Endothelial cell of umbilical vein (primary cell): Measurements from ENCODE around the gene DCAF6. TPM values are rescaled to one million over a fixed set of nuclear protein-coding genes. Genes with fewer than 3 reads are reported as not detected.

Experiments used
- BruUV-seq: library from RNA; stranded (reverse); fragments of 400-500 nt; replicated peaks from 2 replicates; lab custom pipeline; 2021; lab: Mats Ljungman, UMichigan
- CTCF ChIA-PET: fragments of 300-600, 350-600 bp; sonication (Branson Sonifier 250); formaldehyde crosslinking; loops from one replicate; lab custom pipeline; 2021; ENCODE audit warnings: antibody characterized with exemption, inconsistent platforms; lab: Charles Lee
- POLR2A ChIA-PET: fragments of 300-600, 350-600 bp; sonication (Branson Sonifier 250); formaldehyde crosslinking; loops from one replicate; lab custom pipeline; 2021; ENCODE audit warnings: antibody characterized with exemption, inconsistent platforms; lab: Charles Lee
- DNase-seq: peaks from one replicate; pipeline ENCODE4 v3.0.0-alpha.2; 2011; ENCODE audit warnings: low read depth, low spot score
- FAIRE-seq: peaks from 2 replicates; lab custom pipeline; 2011; peaks lifted over from hg19 to GRCh38; lab: Jason Lieb, UNC
- H2AFZ ChIP-seq: 2 replicates; pipeline ENCODE4 v1.6.0; 2012; ENCODE audit warnings: low read depth, low read length, control low read depth, inconsistent platforms
- H3K27ac ChIP-seq: 2 replicates; pipeline ENCODE4 v1.5.1; 2011; ENCODE audit warnings: low read depth, mild to moderate bottlenecking, control low read depth, low read length, moderate library complexity; ENCODE audit not compliant: insufficient read depth
- H3K27me3 ChIP-seq, 2 experiments: 2 replicates each; pipeline versions ENCODE4 v1.6.0 to v1.6.1; 2011; ENCODE audit warnings: low read length in 2 of 2, mixed read lengths in 1 of 2; ENCODE audit not compliant: control insufficient read depth in 2 of 2, insufficient read depth in 2 of 2
- H3K36me3 ChIP-seq, 2 experiments: 2 replicates in 1 of 2; 3 replicates in 1 of 2; pipeline ENCODE4 v1.5.1; 2011; ENCODE audit warnings: low read length in 2 of 2, mild to moderate bottlenecking in 1 of 2, moderate library complexity in 1 of 2; ENCODE audit not compliant: control insufficient read depth in 2 of 2, insufficient read depth in 2 of 2; ENCODE audit errors: extremely low read depth in 1 of 2
- H3K4me1 ChIP-seq: 3 replicates; pipeline ENCODE4 v1.5.1; 2011; ENCODE audit warnings: mild to moderate bottlenecking, low read length; ENCODE audit not compliant: control insufficient read depth, insufficient read depth; ENCODE audit errors: extremely low read depth
- H3K4me2 ChIP-seq: 2 replicates; pipeline ENCODE4 v1.6.1; 2011; ENCODE audit warnings: low read length, control low read depth, mixed read lengths; ENCODE audit not compliant: insufficient read depth
- H3K4me3 ChIP-seq, 3 experiments: fragments of 200-600 bp in 1 of 3; sonication (generic), shearing (Covaris generic) in 1 of 3; replicated peaks in 1 of 3; 2 replicates each; pipeline ENCODE4 v1.5.1; 2011 to 2016; ENCODE audit warnings: control low read depth in 3 of 3, low read length in 3 of 3, mild to moderate bottlenecking in 2 of 3, inconsistent platforms in 1 of 3, low read depth in 1 of 3, moderate library complexity in 1 of 3; ENCODE audit not compliant: insufficient read depth in 1 of 3
- H3K79me2 ChIP-seq: 2 replicates; pipeline ENCODE4 v1.6.0; 2012; ENCODE audit warnings: low read length, inconsistent platforms; ENCODE audit not compliant: control insufficient read depth, insufficient read depth
- H3K9ac ChIP-seq: replicated peaks from 2 replicates; pipeline ENCODE3; 2011; ENCODE audit warnings: low read length, control low read depth; ENCODE audit not compliant: insufficient read depth; ENCODE audit errors: extremely low read depth
- H3K9me1 ChIP-seq: replicated peaks from 3 replicates; pipeline ENCODE4 v1.6.0; 2011; ENCODE audit warnings: mild to moderate bottlenecking, low read length; ENCODE audit not compliant: control insufficient read depth, insufficient read depth; ENCODE audit errors: extremely low read depth
- H3K9me3 ChIP-seq: replicated peaks from 2 replicates; pipeline ENCODE4 v1.5.1; 2012; ENCODE audit warnings: low read length, inconsistent platforms; ENCODE audit not compliant: control insufficient read depth, insufficient read depth
- H4K20me1 ChIP-seq: replicated peaks from 2 replicates; pipeline ENCODE3; 2011; ENCODE audit warnings: mild to moderate bottlenecking, low read length; ENCODE audit not compliant: control insufficient read depth, insufficient read depth; ENCODE audit errors: extremely low read depth
- EZH2 ChIP-seq: IDR thresholded peaks from 2 replicates; pipeline ENCODE4 v1.6.1; 2012; ENCODE audit warnings: borderline replicate concordance, low read depth, mild to moderate bottlenecking, moderate library complexity, low read length, inconsistent platforms; ENCODE audit not compliant: severe bottlenecking
- FOS ChIP-seq: IDR thresholded peaks from 2 replicates; pipeline ENCODE4 v1.6.1; 2011; ENCODE audit warnings: mild to moderate bottlenecking, low read length, moderate library complexity, borderline replicate concordance; ENCODE audit not compliant: insufficient read depth
- GATA2 ChIP-seq: IDR thresholded peaks from 2 replicates; pipeline ENCODE4 v1.7.0; 2011; ENCODE audit warnings: low read depth, mild to moderate bottlenecking, moderate library complexity, mixed read lengths, low read length; ENCODE audit not compliant: insufficient read length, insufficient read depth
- JUN ChIP-seq: IDR thresholded peaks from 2 replicates; pipeline ENCODE4 v1.6.1; 2011; ENCODE audit warnings: borderline replicate concordance, low read depth; ENCODE audit not compliant: insufficient read length, insufficient read depth
- MYC ChIP-seq: IDR thresholded peaks from one replicate; pipeline ENCODE4 v1.6.1; 2011; ENCODE audit warnings: mild to moderate bottlenecking, low read depth, low read length
- POLR2A ChIP-seq: IDR thresholded peaks from 2 replicates; pipeline ENCODE4 v1.6.1; 2012; ENCODE audit warnings: low read depth, mild to moderate bottlenecking, control low read depth, low read length
- POLR2AphosphoS5 ChIP-seq: IDR thresholded peaks from 2 replicates; pipeline ENCODE4 v1.6.1; 2012; ENCODE audit warnings: low read depth, mild to moderate bottlenecking, control low read depth, low read length, moderate library complexity; ENCODE audit not compliant: insufficient read depth
- dilution Hi-C: fragments of 300-500 bp; cut with MboI; formaldehyde crosslinking; loops from one replicate; pipeline ENCODE4 v1.15.0; 2019; ENCODE audit warnings: low sequenced_read_pairs; ENCODE audit not compliant: extremely low pct_ligation_motif_present
- intact Hi-C: fragments of 100-400 bp; cut with micrococcal nuclease; formaldehyde crosslinking; loops from one replicate; pipeline ENCODE4 v1.10.0; 2022
- polyA plus RNA-seq, 4 experiments: library from polyadenylated mRNA; depleted of rRNA in 3 of 4; stranded (reverse) in 3 of 4; unstranded in 1 of 4; fragments of >200 nt; gene quantifications; 2 replicates each; pipeline versions ENCODE4 v1.2.1 to v1.2.3, GENCODE V29; 2011 to 2012; ENCODE audit warnings: missing spikeins in 1 of 4
- total RNA-seq: library from RNA; stranded (reverse); gene quantifications from 2 replicates; pipeline ENCODE4 v1.2.3, GENCODE V29; 2021
- TF ChIP-seq, protein P1 (sequence below): IDR thresholded peaks from 2 replicates; pipeline ENCODE4 v1.6.1; 2011; ENCODE audit not compliant: insufficient read depth, insufficient read length
- TF ChIP-seq, protein P2 (sequence below), 2 donors: IDR thresholded peaks; 1 replicate in 1 of 2; 2 replicates in 1 of 2; pipeline ENCODE4 v1.5.1; 2011; ENCODE audit warnings: low read length in 2 of 2, mild to moderate bottlenecking in 2 of 2, moderate library complexity in 2 of 2, control low read depth in 1 of 2, inconsistent platforms in 1 of 2, low read depth in 1 of 2; ENCODE audit not compliant: insufficient read depth in 1 of 2; ENCODE audit errors: extremely low read depth in 1 of 2

DCAF6 gene
- total and polyA plus RNA-seq, 2 donors (not counting 3 experiments of a cell fraction or from before 2014, with no cell fraction given): 28.6 to 39.4 TPM

DNA sequence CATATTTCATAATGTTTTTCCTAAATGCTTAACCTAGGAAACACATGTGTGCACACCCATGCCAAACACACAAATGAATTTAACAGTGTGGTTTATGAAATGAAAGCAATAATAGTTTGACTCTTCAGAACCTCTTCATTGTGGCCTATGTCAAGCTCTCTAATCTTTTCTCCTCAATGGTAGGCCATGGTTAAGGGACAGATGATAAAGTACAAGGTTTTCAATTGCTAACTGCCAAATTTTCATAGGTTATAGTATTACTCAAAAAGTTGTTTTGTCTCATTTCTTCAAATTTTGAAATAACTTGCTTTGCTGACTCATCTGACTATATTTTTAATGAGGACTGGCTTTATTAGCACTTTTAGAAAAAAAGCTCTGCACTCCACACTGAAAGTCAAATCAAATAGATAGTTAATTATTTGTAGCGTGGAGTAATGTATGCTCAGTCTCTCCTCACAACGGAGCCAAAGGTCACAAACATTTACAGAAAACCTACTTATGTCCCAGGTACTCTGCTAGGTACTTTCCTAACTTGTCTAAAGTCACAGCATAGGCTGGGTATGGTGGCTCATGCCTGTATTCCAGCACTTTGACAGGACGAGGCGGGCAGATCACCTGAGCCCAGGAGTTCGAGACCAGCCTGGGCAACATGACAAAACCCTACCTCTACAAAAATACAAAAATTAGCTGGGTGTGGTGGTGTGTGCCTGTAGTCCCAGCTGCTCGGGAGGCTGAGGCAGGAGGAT is 19.5 kb upstream of the DCAF6 start:
- H3K27me3 ChIP-seq: no peaks in the 10 kb centered on the region
- no peaks in the 10 kb centered on the region for H3K9me1 ChIP-seq
- no peaks in the 10 kb centered on the region for H3K36me3 ChIP-seq
- no peaks in the 10 kb centered on the region for H3K79me2 ChIP-seq
- dilution Hi-C loops (no loop called here), intact Hi-C loops (no loop called here)
- no peak overlapping the region for H3K4me3 ChIP-seq
- no peak overlapping the region for H3K9ac ChIP-seq
- H4K20me1 ChIP-seq: no peaks in the 10 kb centered on the region
- FAIRE-seq (no peak), DNase-seq (no peak)
- H2AFZ ChIP-seq: no peak overlapping the region
- ChIA-PET POLR2A (no interaction called here), CTCF (interaction anchor here (2.0 kb wide), 1 partner anchor 14 kb away, joined by 4 read pairs; no protein-coding TSS in a partner anchor)
- no peaks in the 10 kb centered on the region for H3K4me1 ChIP-seq
- H3K9me3 ChIP-seq: no peaks in the 10 kb centered on the region
- H3K4me2 ChIP-seq: no peak overlapping the region
- no peak for TF ChIP-seq POLR2AphosphoS5
- no peak for TF ChIP-seq FOS
- no peak for TF ChIP-seq EZH2
- no peak for TF ChIP-seq POLR2A
- BruUV-seq: no TSS peak
- no peak overlapping the region for H3K27ac ChIP-seq

DNA sequence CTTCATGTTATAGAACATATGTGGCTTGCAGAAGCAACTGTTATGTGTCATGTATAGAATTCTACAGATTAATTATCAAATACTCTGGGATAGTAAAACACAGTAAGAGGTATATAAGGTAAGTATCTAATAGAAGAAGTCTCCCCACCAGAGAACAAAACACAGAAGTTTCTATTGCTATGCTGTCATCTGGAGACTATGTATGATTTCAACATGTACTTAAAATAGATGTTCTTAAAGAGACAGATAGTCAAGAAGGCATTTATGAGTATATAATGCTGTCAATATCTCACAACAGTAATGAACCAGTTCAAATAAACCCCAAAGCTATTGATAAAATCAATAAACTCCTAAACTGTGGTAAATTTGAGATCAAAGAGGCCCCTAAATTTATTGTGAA is 14.5 kb upstream of the DCAF6 start:
- peaks cover 5% of the 10 kb centered on the region for H3K4me1 ChIP-seq
- TF ChIP-seq, protein P1, sequence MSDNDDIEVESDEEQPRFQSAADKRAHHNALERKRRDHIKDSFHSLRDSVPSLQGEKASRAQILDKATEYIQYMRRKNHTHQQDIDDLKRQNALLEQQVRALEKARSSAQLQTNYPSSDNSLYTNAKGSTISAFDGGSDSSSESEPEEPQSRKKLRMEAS: no peak
- TF ChIP-seq JUN (no peak), EZH2 (no peak), POLR2AphosphoS5 (no peak), FOS (no peak), POLR2A (no peak), GATA2 (no peak), MYC (no peak)
- TF ChIP-seq, protein P2, sequence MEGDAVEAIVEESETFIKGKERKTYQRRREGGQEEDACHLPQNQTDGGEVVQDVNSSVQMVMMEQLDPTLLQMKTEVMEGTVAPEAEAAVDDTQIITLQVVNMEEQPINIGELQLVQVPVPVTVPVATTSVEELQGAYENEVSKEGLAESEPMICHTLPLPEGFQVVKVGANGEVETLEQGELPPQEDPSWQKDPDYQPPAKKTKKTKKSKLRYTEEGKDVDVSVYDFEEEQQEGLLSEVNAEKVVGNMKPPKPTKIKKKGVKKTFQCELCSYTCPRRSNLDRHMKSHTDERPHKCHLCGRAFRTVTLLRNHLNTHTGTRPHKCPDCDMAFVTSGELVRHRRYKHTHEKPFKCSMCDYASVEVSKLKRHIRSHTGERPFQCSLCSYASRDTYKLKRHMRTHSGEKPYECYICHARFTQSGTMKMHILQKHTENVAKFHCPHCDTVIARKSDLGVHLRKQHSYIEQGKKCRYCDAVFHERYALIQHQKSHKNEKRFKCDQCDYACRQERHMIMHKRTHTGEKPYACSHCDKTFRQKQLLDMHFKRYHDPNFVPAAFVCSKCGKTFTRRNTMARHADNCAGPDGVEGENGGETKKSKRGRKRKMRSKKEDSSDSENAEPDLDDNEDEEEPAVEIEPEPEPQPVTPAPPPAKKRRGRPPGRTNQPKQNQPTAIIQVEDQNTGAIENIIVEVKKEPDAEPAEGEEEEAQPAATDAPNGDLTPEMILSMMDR (IDR thresholded peaks at IDR 0.05; ENCODE audit: extremely low read depth in 1 of 2, insufficient read depth in 1 of 2, low read depth in 1 of 2, low read length in 2 of 2): no peak
- ChIA-PET CTCF (interaction anchor here (1.2 to 1.3 kb wide), 2 partner anchors 8 to 160 kb away, joined by 3 to 4 read pairs; no protein-coding TSS in a partner anchor), POLR2A (no interaction called here)
- intact Hi-C loops: no loop called here
- H3K27ac ChIP-seq: no peak overlapping the region
- no peaks in the 10 kb centered on the region for H3K27me3 ChIP-seq
- no peaks in the 10 kb centered on the region for H3K36me3 ChIP-seq
- no peak overlapping the region for H3K4me2 ChIP-seq
- no peak overlapping the region for H3K4me3 ChIP-seq
- no peak overlapping the region for H3K9ac ChIP-seq
- no peak overlapping the region for H2AFZ ChIP-seq
- no TSS peak for BruUV-seq
- FAIRE-seq: no peak
- no peaks in the 10 kb centered on the region for H4K20me1 ChIP-seq
- H3K9me1 ChIP-seq: no peaks in the 10 kb centered on the region
- no peaks in the 10 kb centered on the region for H3K9me3 ChIP-seq
- no peak for DNase-seq
- no peaks in the 10 kb centered on the region for H3K79me2 ChIP-seq
- dilution Hi-C loops: no loop called here
